Brain pericyte (primary cell): ENCODE data around the gene HCRTR1.

Experiments used
- DNase-seq: peaks from one replicate; pipeline ENCODE4 v3.0.0-alpha.2; 2012; ENCODE audit warnings: low read depth, low spot score

HCRTR1 gene

DNA sequence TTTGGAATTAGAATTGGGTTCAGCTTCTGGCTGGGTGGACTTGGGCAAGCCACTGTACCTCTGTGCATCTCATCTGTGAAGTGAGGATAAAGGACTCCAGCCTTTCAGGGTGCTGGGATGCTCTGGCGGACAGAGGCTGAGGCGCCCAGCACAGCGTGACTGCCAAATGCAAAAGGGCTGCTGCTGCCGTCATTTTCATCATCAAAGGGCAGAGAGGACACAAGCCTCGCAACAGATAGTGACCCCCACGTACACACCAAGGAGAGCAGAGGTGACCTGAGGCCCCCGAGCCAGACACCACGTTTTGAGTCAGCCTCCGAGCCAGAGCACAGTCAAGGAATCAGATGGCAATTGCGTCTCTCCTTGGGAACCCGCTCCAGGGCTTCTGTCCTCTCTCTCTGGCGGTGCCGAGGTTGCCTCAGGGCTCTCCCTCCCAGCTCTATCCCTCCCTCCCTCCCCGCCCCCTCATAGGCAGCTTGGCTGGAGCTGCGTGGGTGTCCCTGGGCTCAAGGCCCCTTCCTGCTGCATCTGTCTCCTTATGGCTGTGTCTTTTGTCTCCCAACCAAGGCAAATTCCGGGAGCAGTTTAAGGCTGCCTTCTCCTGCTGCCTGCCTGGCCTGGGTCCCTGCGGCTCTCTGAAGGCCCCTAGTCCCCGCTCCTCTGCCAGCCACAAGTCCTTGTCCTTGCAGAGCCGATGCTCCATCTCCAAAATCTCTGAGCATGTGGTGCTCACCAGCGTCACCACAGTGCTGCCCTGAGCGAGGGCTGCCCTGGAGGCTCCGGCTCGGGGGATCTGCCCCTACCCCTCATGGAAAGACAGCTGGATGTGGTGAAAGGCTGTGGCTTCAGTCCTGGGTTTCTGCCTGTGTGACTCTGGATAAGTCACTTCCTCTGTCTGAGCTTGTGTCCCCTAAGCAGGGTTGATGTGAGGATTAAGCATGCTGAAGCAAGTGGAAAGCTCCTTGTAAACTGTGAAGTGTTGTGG is 9.0 kb downstream of the HCRTR1 start:
- DNase-seq: no peak

DNA sequence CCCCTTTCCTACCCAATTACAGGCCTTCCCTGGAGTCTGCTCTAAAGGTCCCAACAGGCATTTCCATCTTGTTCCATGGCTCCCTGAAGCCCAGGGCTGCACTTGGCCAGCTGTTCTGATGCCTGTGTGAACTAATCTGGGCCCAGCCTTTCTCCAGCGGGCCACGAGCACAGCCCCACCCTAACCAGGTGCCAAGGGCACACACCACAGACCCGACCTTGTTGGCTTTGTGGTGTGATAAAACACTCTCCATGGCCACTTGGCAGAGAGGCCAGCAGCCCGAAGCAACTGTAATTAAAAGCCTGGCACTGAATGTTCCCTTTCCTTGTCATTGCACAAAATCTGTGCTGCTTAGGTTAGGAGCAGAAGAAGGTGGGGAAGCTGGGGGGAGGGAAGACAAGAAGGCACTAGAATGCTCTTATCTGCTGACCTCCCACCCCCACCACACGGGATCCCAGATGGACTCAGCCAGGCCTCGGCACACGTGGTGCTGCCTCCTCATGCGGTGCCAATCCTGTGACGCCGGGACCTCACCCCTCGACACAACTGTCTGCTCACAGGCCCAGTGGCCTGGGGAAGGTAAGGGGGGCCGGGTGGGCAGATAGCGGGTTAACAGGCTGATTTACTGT is 9.9 kb downstream of the HCRTR1 start:
- no peak for DNase-seq

DNA sequence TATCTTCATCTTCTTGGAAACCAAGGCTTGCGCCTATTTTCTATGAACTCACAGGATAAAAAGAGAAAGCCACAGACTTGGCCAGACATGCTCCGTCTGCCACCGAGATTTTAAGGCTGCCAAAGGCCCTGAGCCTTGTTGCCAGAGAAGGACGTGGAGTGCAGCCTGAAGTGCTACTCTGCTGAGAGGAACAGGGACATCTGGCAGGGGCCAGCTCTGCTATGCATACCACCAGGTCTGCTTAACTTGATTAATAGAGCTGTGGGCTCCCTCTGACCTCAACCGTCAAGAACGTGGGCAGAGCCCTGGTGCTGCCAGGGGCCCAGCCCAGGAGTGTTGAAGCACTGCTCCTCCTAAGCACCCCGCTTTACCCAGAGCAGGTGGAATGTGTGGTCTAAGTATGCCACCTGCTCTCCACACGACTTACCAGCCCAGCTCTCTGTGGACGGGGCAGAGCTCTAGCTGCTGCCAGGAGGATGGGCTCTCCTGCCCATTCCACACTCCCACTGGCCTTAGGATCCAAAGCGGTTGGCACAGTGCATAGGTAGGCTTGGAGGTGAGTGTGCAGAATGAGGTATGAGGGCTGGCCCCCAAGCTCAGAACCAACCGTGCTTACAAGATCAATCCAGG is 10.6 kb downstream of the HCRTR1 start:
- no peak for DNase-seq

DNA sequence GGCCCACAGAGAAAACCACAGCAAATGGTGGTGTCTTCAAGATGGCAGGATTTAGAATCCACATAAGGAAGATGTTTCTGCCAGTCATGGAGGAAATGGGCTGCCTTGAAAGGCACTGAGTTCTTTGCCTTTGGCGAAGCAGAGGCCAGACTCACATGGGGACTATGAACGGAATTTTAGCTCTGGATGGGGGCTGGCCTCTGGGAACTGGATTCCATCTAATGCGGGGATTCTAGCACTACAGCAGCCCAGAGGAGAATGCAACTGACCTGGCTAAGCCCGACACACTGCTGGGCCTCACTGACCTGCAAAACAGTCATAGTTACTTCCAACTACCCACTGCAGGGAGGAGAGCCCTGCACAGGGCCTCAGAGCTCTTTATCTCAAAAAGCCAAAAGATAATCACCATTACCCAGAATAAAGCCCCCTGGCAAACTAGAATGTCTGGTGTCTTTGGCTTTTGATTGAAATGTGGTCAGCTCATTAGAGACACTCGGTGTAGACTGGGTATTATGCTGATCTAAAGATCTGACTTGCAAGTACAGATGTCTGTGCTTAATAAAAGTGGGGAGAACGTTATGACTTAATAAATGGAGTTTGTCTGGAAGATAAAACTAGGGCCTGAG is 11.6 kb downstream of the HCRTR1 start:
- no peak for DNase-seq

DNA sequence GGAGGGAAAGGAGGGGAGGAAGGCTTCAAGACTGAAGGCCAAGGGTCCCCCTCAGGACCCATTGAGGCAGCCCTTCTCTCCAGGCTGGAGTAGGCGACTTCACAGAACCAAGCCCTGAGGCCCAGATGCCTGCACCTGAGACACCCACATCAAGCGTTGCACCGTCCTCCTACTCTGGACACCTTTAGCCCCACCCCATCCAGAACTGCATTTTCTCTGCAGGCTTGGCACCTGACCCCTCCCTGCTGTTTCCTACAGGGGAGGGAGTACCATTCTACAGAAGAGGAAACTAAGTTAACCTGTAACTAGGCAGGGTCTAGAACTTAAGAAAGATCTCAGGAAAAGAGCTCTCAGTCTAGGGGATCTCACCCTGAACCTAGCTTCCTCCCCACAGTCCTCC is 15.2 kb downstream of the HCRTR1 start:
- DNase-seq: no peak

DNA sequence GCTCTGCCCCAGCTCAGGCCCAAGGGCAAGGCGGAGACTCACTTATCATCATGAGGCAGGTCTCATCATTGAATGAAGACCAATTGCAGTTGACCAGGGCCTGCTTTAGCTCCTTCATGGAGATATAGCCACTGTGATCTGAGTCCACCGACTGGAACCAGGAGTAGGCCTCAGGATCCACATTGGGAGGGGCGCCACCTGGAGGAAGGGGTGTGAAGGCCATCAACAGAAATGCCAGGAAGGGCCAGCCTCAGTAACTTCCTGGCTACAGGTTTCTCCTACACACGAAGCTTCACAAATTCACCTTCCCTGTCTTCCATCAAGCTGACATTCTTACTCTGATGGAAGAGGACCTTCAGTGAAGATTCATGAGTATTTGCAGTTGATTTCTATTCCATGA is 15.6 kb downstream of the HCRTR1 start:
- no peak for DNase-seq

DNA sequence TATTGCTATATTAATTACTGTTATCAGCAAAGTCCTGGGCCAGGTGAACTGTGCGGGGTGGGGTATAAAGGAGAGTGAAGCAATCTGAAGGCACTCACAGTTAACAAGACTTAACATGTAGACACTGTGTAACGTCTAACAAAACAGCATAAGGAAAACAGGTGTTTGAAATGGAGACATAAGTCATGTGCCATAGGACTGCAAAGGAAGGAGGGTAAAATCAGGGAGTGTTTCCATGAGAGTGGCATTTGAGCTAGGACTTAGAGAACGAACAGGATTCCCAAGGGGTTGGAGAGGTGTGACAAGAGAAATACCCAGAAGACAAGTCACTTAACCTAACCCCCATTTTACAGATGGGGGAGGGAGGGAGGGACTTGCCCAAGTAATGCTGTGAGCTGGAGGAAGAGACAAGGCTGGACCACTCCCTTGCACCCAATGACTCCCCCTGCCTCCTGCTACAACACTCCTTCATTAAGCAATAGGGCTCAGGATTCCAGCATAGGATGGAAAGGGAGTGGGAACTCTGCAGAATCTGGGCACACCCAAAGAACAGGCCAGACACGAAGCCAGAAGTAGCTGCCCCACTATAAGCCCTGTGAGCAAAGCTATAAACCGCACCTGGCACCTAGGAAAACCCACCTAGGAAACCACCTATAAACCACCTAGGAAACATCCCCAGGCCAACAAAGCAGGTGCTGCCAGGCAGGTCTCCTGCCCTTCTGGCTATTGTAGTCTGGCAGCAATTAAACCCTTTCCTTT is 20.6 kb downstream of the HCRTR1 start:
- DNase-seq: no peak

DNA sequence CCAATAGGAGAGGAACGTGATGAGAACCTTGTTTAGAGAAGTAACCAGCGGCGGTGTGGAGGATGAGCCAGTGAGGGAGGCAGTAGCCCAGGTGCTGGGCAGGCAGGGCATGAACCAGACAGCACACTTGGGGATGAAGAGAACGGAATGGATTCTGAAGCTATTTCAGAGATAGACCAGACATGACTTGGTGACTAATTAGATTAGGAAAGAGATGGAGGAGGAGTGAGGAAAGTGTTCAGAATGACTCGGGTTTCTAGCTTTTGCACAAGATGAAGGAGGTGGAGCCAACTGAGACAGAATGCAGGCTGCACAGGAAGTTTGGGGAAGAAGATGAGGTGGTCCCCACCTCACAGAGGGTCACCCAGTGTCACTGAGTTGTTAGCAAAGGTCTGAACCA is 22.1 kb downstream of the HCRTR1 start:
- DNase-seq: no peak

DNA sequence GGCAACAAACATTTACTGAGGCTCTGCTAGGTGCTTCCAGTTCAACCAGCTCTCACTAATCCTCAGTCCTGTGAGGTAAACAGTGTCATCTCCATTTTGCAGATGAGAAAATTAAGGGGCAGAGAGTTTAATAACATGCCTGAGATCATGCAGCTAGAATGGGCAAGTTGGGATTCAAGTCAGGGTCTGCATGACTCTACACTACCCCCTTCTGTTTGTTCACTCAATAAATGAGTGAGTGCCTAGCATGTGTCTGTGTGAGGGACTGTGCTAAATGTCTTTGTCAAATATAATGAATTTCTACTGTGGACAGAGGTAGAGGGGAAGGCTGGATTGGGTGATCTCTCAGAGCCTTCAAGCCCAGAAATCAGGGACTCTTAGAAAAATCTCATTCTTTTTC is 22.7 kb downstream of the HCRTR1 start:
- DNase-seq: no peak

DNA sequence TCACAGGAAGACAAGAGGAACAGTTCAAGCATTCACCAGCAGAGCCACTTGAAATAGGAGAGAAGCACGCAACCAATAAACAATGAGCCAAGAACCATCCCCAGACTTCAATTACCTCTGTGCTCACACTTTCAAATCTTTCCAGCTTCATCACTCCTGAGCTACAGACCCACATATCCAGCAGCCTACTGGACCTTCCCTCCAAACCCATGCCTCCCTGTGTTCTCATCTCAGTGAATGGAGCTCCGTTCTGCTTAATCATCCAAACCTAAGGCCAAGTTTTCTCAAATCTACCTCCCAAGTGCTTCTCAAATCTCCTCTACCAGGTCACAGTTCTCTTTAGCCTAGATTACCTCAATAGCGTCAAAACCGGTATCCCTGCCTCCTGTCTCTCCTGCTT is 23.5 kb downstream of the HCRTR1 start:
- DNase-seq: no peak

DNA sequence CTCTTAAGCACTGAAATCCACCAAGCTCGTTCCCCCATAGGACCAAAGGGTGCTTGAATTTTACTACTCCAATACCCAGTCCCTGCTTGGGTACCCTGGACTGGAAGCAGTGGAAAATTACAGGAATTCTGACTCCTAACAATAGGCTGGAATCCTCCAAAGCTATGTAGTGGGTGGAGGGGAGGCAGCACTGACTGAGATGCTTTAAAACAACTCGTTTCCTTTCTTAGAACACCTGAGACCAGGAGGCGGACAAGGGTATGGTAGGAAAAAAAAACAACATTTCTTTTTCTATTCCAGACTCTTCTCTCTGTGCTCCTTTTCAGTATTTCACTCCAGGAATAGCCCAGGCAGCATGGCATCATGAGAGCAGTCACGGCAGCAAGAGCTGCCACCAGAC is 24.9 kb downstream of the HCRTR1 start:
- no peak for DNase-seq

DNA sequence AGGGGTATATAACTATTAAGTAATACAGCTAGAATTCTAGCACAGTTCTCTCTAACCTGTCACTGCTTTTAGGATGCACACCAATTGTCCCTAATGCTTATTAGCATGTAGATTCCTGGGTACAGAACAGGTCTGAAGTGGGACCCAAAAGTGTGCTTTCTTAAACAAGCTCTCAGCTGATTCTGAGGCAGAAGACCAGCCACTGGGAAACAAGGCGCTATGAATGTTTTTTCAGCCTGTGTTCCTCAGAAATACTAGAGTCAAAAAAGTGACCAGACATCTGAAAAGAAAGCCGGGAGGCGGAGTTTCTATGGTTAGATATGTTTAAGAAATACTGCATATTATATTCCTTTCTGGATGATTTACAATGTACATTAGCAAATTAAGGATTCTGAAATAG is 25.4 kb downstream of the HCRTR1 start:
- no peak for DNase-seq

DNA sequence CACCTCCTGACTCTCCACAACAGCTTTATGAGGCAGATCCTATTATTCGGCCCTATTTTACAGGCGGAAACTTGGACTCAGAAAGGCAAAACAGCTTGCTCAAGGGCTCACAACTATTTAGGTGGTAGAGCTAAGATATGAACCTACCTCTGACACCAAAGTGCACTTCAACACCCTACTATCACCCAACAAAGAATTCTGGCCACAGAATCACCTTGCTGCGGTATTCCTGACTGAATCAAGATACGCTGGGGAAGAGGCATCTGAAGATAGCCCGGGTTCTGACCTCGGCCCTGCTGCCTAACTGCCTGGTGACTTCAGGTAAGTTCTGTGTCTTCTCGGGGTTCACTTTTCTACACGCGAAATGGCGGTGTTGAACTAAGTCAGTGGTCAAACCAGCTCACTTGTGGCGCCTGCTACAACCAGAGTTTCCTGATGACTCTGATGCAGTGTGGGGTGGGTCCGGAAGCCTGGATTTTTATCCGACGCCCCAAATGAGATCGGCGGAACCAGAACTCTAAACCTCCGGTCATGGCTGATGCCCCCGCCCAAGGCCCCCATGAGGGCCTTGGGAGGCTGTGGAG is 26.6 kb downstream of the HCRTR1 start:
- DNase-seq: no peak

DNA sequence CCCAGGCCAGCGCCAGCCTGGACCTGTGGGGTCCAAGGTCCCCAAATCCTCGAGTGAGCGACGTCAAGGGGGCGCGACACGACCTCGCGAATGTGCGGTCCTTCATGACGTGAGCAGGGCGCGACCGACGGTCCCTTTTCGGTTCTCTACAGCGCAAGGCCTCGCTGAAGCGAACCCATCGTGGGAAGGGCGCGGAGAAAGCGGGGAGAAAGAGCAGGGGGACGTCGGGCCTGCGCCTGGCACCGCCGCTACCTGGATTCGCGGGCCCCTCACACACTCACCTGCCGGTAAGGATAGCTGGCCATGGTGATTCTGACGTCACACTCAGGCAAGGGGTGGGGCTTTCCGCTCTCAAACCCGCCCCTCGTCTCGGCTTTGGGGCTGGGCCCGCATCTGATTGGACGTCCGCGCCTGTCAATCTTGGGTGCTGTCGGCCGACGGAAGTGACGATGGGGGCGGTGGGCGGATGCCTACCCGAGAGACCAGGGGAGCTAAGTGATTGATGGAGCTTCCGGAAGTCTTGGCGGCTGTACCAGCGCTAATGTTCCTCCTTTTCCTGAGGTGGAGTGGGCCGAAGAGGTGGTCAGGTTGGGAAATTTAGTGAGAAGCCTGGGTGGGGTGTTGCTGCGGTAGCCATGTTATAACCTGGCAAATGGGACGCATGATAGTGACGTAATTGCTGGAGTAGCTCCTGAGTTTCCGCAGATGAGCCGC is 27.2 kb downstream of the HCRTR1 start, which contains the start of gene PEF1:
PEF1 (minus strand) TSS at position 317 of the 714 bp plus-strand sequence; CDS start at position 305, 12 bp downstream.
- DNase-seq: peak; percentile 94

DNA sequence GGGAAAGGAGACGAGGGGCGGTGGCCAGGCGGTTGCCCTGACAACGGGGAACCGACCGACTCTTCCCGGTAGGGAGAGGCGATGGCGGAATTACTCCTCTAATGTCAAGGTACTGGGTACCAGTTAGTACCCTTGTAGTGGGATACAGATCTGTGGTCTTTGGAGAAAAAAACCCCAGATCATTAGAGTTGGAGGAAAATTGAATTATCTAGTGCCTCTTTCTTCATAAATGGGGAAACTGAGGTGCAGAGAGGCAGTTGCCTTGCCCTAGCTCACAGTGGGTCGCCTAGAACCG is 27.7 kb downstream of the HCRTR1 start:
- no peak for DNase-seq

DNA sequence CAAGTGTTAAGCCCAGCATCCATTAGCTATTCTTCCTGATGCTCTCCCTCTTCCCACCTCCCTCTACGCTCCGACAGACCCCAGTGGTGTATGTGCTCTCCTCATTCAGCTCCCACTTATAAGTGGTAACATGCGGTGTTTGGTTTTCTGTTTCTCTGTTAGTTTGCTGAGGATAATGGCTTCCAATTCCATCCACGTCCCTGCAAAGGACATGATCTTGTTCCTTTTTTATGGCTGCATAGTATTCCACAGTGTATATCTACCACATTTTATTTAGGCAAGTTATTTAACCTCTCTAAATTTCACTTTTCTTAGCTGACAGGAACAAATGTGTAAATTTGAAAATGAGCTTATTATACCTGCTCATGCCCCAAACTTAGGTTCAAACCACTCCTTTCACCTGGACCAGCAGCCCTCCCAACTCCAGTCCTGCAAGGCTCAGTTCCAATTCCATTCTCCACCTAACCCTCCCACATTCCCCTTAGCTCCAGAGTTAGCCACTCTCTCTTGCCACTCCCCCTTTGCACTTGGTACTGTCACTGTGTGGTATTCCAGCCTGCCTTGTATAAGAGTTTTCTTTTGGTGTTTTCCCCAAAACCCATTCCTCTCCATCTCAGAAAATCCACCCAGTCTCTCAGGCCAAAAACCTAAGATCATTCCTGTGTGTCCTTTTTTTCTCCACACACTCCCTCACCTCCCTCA is 28.9 kb downstream of the HCRTR1 start:
- DNase-seq: no peak

DNA sequence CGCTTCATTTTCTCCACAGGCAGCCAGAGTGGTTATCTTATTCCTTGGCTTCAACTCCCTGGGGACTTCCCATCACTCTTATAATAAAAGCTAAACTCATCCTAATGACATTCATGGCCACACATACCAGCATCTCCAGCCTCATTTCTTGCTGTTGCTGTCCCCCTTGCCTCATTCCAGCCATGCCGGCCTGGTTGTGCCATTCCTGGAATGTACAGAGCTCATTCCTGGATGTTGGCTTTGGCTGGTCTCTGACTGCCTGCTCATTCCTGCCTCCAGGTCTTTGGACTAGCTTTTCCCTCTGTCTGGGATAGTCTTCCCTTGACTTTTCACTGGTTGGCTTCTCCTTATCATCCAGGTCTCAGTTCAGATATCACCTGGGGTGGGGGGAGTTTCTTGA is 29.6 kb downstream of the HCRTR1 start:
- no peak for DNase-seq

DNA sequence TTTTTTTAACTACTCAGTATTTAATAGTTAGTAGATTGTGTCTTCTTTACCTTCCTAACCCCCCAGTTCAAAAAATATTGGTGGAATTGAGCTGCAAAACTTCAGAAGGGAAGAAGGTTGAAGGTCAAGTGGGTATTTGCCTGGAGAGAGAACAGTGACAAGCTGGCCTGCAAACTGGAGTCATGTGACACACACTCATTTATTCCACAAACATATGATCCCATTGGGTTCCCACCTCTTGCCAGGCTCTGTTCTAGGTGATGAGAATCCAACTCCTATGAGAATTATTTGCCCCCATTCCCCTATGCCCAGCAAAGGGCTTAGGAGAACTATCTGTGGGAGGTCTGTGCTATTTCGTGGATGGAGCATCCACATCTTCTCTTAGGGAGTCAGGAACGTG is 30.7 kb downstream of the HCRTR1 start:
- DNase-seq: no peak

DNA sequence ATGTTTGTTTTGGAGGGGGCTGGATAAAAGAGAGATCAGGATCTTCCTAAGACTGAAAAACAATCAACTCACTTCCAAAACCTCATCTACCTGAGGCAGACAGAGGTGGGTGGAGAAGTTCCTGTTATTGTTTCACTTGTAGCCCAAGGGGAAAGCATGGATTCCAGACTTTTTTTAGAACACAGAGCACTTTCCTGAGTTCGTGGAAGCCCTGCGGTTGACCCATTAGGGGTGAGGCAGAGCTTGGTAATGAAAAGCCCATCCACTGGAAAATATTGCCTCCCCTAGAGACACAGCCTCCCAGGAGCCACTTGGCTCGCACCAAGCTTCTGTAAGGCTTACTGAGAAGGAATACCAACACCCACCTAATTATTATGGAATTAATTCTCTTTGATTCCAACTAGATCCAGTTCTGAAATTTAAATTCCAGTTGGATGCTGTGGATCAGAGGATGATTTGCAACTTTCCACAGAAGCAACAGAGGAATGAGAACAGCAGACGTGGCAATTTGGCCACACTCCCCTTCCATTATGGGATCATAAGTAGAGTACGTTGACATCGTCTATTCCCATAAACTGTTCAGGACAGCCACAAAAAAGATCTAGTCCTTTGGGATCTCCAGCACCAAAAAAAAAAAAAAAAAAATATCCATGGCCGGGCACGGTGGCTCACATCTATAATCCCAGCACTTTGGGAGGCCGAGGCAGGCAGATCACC is 31.3 kb downstream of the HCRTR1 start:
- DNase-seq: no peak
